Sigmoid colon (tissue), 7 donors: ENCODE results near the gene GLB1L3. TPM values are rescaled to one million over a fixed set of nuclear protein-coding genes. Genes with fewer than 3 reads are reported as not detected.

Experiments used
- DNase-seq: peaks from one replicate; pipeline ENCODE4 v3.0.0-alpha.2; 2019
- H3K27ac ChIP-seq, 4 donors: fragments of 200-600 bp; sonication (generic); one replicate each; pipeline ENCODE4 v1.5.1; 2016 to 2019; ENCODE audit warnings: mild to moderate bottlenecking in 1 of 4
- H3K27me3 ChIP-seq, 3 donors: fragments of 200-600 bp; sonication (generic); one replicate each; pipeline ENCODE4 v1.5.1; 2019; ENCODE audit warnings: mild to moderate bottlenecking in 1 of 3
- H3K36me3 ChIP-seq, 4 donors: fragments of 200-600 bp; sonication (generic); one replicate each; pipeline ENCODE4 v1.5.1; 2016 to 2019
- H3K4me1 ChIP-seq, 4 donors: fragments of 200-600 bp; sonication (generic); one replicate each; pipeline ENCODE4 v1.5.1; 2017 to 2019
- H3K4me3 ChIP-seq, 4 donors: fragments of 200-600 bp; sonication (generic); one replicate each; pipeline ENCODE4 v1.5.1; 2017 to 2019; ENCODE audit warnings: mild to moderate bottlenecking in 2 of 4, moderate library complexity in 1 of 4
- H3K9me3 ChIP-seq, 4 donors: fragments of 200-600 bp in 3 of 4; sonication (generic) in 3 of 4; one replicate each; pipeline versions ENCODE4 v1.5.1 to v1.6.1; 2013 to 2019
- EP300 ChIP-seq, 4 donors: sonication (generic); formaldehyde crosslinking; IDR thresholded peaks; one replicate each; pipeline ENCODE4 v1.6.1; 2017; ENCODE audit warnings: antibody characterized with exemption in 4 of 4
- POLR2A ChIP-seq, 2 donors: fragments of 450-650 bp; IDR thresholded peaks; one replicate each; pipeline ENCODE4 v1.6.1; 2016; ENCODE audit warnings: antibody characterized with exemption in 2 of 2, mild to moderate bottlenecking in 2 of 2, moderate library complexity in 2 of 2
- POLR2AphosphoS5 ChIP-seq, 4 donors: sonication (generic); formaldehyde crosslinking; IDR thresholded peaks; one replicate each; pipeline ENCODE4 v1.6.1; 2017; ENCODE audit warnings: antibody characterized with exemption in 4 of 4
- WGBS, 2 donors: extraction: QIAGEN DNeasy Blood & Tissue Kit; methylation state at CpG; one replicate each; pipeline ENCODE4 v1.1.7; 2013; 5-methylcytosine and 5-hydroxymethylcytosine counted together
- intact Hi-C: fragments of 100-400 bp; cut with DNase I; formaldehyde crosslinking; loops from one replicate; pipeline ENCODE4 v1.15.1; 2023
- polyA plus RNA-seq, 3 donors: library from polyadenylated mRNA; stranded (reverse); fragments of 200-250 nt; gene quantifications; one replicate each; pipeline ENCODE4 v1.2.3, GENCODE V29; 2013
- total RNA-seq, 4 donors: library from RNA; depleted of rRNA; stranded (reverse); fragments of >200 nt; gene quantifications; one replicate each; pipeline ENCODE4 v1.1.0, GENCODE V29; 2016
- TF ChIP-seq, protein P1 (sequence below), 4 experiments: fragments of 450-650 bp in 3 of 4; fragments of 200-600 bp in 1 of 4; IDR thresholded peaks; one replicate each; pipeline ENCODE4 v1.5.1; 2016 to 2019; ENCODE audit warnings: antibody characterized with exemption in 4 of 4, mild to moderate bottlenecking in 3 of 4, moderate library complexity in 2 of 4
- donor health status: healthy with polysubstance abuse.
- donor health status: Bipolar disorder and iron deficiency.
- donor health status: healthy.

Gene GLB1L3
- total and polyA plus RNA-seq, 7 donors, result 0.25 to 8.9 (median 1.1) TPM; not detected in 2

DNA sequence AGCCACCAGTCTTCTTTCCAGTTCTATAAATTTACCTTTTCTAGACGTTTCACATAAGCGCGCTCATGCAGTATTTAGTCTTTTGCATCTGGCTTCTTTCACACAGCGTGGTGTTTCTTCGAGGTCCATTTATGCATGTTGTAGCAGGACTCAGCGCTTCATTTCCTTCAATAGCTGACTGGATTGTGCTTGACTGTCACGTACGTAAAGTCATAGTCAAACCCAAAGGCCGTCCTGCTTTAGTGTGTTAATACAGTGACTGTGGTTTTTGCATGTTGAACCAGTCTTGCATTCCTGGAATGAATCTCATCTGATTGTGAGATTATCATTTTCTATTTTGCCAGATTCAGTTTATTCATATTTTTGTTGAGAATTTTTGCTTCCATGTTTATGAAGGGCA is 18.5 kb downstream of the GLB1L3 start:
- Histone ChIP-seq H3K27me3 (no peaks in the 10 kb centered on the region), H3K4me1 (no peaks in the 10 kb centered on the region), H3K27ac (no peak overlapping the region), H3K36me3 (no peaks in the 10 kb centered on the region), H3K9me3 (no peaks in the 10 kb centered on the region), H3K4me3 (no peak overlapping the region)
- 67 to 82% methylated on average over 9 of the region's 9 CpGs for WGBS, 2 donors
- intact Hi-C loops, result no loop called here
- TF ChIP-seq POLR2A (IDR thresholded peaks at IDR 0.05) (no peak), EP300 (IDR thresholded peaks at IDR 0.05) (no peak), POLR2AphosphoS5 (IDR thresholded peaks at IDR 0.05) (no peak)
- TF ChIP-seq, protein P1, sequence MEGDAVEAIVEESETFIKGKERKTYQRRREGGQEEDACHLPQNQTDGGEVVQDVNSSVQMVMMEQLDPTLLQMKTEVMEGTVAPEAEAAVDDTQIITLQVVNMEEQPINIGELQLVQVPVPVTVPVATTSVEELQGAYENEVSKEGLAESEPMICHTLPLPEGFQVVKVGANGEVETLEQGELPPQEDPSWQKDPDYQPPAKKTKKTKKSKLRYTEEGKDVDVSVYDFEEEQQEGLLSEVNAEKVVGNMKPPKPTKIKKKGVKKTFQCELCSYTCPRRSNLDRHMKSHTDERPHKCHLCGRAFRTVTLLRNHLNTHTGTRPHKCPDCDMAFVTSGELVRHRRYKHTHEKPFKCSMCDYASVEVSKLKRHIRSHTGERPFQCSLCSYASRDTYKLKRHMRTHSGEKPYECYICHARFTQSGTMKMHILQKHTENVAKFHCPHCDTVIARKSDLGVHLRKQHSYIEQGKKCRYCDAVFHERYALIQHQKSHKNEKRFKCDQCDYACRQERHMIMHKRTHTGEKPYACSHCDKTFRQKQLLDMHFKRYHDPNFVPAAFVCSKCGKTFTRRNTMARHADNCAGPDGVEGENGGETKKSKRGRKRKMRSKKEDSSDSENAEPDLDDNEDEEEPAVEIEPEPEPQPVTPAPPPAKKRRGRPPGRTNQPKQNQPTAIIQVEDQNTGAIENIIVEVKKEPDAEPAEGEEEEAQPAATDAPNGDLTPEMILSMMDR (IDR thresholded peaks at IDR 0.05), result no peak
- no peak for DNase-seq

DNA sequence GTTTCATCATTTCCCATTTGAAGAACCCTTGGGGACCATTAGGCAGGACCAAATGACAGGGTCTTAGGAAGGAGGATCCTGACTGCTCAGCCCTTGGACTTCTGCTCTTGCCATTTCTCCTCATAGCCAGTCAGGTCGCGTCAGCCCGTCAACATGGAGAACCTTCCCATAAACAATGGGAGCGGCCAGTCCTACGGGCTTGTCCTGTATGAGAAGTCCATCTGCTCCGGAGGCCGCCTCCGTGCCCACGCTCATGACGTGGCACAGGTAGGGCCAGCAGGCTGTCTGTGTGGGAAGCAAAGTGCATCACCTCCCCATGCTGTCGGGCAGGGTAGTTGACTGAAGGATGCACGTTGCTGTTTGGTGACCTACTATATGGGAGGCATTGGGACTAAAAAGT is 36.0 kb downstream of the GLB1L3 start:
- DNase-seq, result no peak
- Histone ChIP-seq H3K9me3 (peaks cover 0 to 5% (median 0%) of the 10 kb centered on the region in 4 donors), H3K36me3 (no peaks in the 10 kb centered on the region), H3K27me3 (no peaks in the 10 kb centered on the region), H3K4me3 (no peak overlapping the region), H3K4me1 (no peaks in the 10 kb centered on the region), H3K27ac (no peak overlapping the region)
- 85 to 87% methylated on average over 12 of the region's 12 CpGs for WGBS, 2 donors
- TF ChIP-seq EP300 (IDR thresholded peaks at IDR 0.05), result no peak
- TF ChIP-seq, protein P1 (IDR thresholded peaks at IDR 0.05), result no peak
- intact Hi-C loops, result no loop called here

DNA sequence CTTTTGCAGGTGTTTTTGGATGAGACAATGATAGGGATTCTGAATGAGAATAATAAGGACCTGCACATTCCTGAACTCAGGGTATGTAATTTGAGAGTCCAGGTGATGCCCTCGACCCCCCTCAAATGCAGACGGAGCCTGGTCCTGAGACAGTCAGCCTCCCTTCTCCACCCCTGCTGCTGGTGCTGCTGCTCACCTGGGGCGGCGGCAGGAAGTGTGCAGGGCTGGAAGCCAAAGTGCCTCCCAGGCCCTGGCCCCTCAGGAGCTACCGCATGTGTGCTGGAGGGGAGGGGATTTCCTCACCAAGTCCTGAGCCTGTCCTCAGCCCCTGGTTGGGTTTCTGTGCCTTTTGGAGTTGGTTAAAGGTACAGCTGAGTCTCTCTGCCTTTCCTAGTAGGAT is 36.6 kb downstream of the GLB1L3 start:
- no peaks in the 10 kb centered on the region for H3K4me1 ChIP-seq
- no peak for DNase-seq
- H3K36me3 ChIP-seq, result no peaks in the 10 kb centered on the region
- peaks cover 0 to 6% (median 0%) of the 10 kb centered on the region in 4 donors for H3K9me3 ChIP-seq
- intact Hi-C loops, result no loop called here
- TF ChIP-seq POLR2AphosphoS5 (IDR thresholded peaks at IDR 0.05) (no peak), POLR2A (IDR thresholded peaks at IDR 0.05) (no peak), EP300 (IDR thresholded peaks at IDR 0.05) (no peak)
- TF ChIP-seq, protein P1 (IDR thresholded peaks at IDR 0.05), result no peak
- H3K27ac ChIP-seq, result no peak overlapping the region
- H3K27me3 ChIP-seq, result no peaks in the 10 kb centered on the region
- no peak overlapping the region for H3K4me3 ChIP-seq
- 69 to 80% methylated on average over 5 of the region's 5 CpGs for WGBS, 2 donors

DNA sequence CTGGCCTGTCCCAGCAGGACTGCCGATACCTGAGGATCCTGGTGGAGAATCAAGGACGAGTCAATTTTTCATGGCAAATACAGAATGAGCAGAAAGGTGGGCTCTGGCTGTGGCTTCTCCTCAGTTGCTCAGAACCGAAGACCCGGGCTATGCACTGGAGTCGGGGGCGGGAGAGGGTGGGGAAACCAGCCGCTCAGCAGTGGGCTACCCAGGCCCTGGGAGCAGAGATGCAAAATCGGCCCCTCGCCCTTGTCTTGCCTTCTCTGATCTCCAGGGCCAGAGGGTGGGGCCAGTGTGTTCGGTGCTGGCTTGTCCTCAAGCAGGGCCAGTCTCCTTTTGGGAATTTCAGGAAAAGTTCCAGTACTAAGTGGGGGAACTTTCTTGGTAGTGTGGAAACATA is 37.2 kb downstream of the GLB1L3 start:
- no peak for TF ChIP-seq EP300 (IDR thresholded peaks at IDR 0.05)
- TF ChIP-seq POLR2AphosphoS5 (IDR thresholded peaks at IDR 0.05), result no peak
- TF ChIP-seq, protein P1 (IDR thresholded peaks at IDR 0.05), result no peak
- TF ChIP-seq POLR2A (IDR thresholded peaks at IDR 0.05), result no peak
- Histone ChIP-seq H3K4me3 (no peak overlapping the region), H3K36me3 (no peaks in the 10 kb centered on the region), H3K27me3 (no peaks in the 10 kb centered on the region), H3K4me1 (no peaks in the 10 kb centered on the region), H3K9me3 (peaks cover 0 to 6% (median 0%) of the 10 kb centered on the region in 4 donors), H3K27ac (no peak overlapping the region)
- WGBS, 2 donors, result 91 to 92% methylated on average over 10 of the region's 10 CpGs
- intact Hi-C loops, result no loop called here
- DNase-seq, result no peak
